HG03457 (cell line): ENCODE data around the gene AK5.

ENCODE experiments used
- ATAC-seq: cut with Tn5 transposase; IDR thresholded peaks from one replicate; pipeline ENCODE4 v1.9.1; 2021; ENCODE audit warnings: moderate number of reproducible peaks; ENCODE audit not compliant: unreplicated experiment

The AK5 gene

DNA sequence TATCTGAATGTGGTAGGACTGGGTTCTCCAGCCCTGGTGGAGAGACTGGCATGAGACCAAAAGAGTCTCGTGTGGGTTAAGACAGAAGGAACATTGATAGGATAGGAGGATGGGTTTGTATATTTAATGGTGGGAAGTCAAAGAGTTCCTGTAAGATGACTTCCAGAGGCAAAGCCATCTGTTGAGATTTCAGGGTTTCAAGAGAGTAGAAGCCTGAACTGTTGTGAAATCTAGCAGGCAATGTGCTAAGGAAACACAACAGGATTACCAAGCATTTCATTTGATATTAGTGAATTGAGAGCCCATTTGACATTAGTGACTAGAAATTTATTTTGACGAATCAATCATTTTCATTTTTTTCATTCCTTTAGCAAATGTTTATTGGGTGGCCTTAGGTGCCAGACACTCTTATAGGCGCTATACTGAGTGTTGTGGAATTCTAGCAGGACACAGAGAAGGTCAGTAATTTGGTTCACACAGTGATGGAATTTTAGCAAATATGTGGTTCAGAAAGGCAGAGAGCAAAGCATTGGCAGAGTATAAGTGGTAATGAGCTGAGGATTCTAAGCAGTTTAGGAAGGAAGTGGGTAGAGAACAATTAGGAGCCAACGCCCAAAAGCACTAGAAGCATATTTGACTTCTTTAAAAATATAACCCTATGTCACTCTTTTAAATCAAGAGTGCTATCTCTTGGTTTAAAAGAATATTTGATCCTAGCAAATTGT, 149.3 kb downstream of the AK5 start:
- no peak for ATAC-seq

DNA sequence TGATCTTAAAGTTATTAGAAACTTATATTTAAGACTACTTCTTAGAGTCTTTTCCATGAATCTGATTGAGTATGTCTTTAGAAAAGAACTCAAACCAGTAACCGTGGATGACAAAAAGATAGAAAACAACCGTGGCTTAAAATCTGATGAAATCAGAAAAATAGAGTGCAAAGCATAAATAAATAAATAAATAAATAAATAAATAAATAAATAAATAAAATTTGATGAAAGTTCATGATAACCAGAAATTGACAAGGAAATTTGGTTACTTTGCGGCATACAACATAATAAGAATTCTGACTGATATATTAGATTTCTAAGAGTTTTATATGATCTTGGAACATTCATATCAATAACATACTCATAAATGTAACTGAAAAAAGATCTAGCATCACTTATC, 152.1 kb downstream of the AK5 start:
- ATAC-seq = no peak

DNA sequence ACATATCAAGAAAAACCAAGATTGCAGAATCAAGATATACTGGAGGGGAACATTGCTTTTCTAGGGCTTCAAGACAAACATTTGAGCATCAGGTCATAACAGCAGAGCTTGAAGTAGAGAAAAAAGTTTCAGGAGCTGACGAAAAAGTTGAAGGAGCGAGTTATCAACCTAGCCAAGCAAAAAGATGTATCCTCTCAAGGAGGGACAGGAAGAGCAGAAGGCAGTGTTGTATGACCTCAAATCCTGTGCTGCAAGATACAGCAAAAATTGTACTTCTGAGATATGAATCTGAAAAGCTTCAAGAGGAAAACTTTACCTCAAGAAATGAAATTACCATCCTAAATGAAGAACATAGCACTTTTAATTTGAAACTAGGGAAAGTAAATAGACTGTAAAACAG, 153.1 kb downstream of the AK5 start:
- ATAC-seq = no peak

DNA sequence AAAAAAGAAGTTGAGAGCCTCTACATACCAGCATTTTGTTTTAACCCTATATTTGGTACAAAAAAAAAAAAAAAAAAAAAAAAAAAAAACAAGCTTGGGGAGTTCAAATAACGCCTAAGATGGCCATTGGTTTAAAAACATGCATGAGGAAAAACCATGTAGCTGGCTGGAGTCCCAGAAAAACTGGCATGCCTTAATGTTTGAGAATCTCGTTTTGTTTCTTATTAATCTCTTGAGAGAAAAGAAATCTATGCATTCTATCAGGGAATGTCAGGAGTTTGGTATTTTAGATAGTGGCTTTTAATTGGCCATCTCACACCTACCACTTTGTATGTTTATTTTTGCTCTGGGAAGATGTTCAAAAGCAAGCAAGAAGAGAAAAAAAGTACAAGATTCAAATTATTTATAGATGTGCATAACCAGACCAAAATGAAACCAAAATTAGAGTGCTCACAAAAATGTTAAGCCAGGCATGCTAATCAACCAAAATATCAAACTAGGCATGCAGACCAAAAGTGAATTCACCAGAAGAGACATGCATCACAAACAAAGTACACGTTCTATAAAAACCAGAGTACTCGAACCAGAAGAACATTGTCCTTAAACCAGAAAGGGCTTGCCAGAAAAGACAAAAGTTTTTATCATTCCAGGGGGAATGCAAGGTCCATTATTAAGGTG, 156.6 kb downstream of the AK5 start:
- no peak for ATAC-seq

DNA sequence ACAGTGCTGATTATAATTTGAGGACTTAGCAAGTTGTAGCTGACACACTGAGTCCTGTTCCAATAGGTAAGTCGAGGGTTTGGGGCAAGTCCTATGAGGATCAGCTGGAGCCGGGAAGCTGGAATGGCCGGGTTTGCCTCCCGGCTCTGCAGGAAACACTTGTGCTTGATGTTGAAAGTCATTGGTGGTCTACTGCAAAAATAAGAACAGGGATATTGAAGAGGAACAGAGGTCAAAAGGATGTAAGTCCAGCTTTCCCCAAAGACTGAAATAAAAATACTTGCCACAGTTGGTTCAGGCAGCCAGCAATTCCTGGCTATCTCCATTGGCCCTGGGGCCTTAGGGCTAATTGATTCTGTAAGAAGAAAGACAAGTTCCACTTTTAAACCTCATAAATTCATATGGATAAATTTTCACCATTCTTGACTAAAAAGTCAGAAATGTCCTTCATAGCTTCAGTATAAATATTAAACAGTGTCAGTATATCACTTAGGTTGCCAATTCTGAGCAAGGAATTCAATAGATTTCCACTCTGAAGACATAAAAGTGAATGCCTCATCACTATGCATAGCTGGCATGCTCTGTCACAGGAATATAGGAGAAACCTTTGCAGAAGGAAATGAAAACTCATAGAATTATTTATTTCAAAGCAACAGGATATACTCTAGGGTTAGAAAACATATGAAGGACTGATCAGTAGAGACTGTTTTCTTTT, 165.2 kb downstream of the AK5 start:
- no peak for ATAC-seq

DNA sequence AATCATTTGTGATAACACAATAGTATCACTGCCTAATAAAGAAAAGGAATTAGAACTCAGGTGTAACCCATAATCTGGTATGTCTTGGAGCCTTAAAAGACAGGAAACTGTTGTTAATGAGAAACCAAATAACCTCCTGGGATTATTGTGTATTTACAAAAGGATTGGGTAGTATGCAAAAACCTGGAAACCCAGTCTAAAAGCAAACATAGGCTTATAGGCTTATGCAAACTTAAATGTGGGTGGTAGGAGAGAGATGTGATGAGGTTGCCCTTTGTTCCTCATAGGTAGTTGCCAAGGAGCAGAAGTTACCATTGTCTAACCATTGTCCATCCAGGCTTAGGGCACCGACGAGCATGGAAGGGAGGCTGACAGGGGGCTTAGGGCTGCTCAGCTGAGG, 165.8 kb downstream of the AK5 start:
- no peak for ATAC-seq

DNA sequence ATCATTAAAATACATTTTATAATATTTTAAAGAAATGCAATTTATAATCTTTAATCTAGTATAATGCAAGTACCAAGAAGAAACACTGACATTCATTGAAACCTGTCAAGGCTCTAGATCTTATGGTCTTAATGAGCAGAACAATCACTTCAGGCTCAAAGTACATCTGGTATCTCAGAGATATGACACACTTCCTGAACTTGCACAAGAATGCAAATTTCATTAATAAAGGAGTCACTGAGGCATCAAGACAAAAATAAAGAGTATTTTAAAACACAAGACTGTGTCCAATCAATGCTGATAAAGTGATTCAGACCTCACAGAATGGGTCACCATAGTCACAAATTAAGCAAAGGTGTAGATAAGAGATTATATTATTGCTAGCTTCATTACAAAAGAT, 178.1 kb downstream of the AK5 start:
- no peak for ATAC-seq

DNA sequence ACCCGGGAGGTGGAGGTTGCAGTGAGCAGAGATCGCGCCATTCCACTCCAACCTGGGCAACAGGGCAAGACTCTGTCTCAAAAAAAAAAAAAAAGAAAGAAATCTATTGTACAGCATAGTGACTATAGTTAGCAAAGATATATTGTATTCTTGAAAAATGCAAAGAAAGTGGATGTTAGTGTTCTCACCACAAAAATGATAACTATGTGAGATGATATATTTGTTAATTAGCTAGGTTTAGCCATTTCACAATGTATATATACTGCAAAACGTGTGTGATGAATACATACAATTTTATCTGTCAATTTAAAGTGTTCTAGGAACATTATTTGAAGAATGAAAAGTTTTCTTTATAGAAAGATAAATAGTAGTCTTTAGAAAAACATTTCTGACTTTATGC, 179.9 kb downstream of the AK5 start:
- no peak for ATAC-seq

DNA sequence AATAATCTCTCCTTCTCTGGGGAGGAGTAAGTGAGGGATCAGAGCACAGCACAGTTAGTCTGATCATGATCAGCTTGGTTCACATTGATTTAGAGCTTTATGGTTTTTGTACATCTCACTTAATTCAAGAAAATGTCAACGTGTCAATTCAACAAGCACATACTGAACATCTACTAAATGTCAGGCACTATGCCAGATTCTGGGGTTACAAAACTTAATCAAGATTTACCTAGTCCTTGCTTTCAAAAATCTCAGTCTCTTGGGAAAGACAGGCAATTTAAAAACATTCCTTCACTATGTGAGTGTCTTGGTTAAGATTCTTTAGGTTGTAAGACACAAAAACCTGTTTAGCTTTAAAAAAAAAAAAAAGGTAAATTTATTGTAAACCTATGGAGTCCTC, 181.4 kb downstream of the AK5 start:
- no peak for ATAC-seq

DNA sequence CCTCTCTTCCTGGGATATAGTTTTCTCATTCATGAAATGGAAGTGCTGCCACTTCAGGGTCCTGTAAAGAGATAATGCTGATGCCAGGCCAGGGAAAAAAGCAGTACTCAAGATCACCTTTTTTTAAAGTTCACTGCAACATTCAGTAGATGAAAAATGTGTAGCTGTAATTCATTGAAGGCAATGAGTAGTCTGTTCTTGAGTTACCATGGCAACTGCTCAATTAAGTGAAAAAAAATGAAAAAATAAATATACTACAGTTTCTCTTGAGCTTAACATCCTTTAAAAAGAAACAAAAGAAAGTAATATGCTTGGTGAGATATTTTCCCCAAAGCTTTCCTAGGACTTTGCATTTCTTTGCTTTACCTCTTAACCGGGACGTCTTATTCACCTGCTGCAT, 183.3 kb downstream of the AK5 start:
- no peak for ATAC-seq

DNA sequence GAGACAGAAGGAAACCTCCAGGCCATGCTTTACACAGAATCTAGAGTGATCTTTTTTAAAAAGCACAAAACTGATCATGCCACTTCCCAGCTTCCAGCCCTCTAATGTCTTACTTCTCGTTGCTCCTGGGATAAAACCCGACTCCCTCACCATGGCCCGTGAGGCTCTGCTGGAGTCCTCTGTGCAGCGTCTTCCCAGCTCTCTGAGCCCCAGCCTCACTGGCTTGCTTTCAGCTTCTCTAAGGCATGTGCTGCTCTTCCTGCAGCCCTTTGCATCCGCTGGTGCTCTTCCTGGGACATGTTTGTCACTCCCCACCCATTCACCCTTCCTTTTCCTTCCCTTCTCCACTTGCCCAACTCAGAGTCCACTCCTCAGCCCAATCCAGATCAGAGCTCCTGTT, 184.1 kb downstream of the AK5 start:
- ATAC-seq = no peak

DNA sequence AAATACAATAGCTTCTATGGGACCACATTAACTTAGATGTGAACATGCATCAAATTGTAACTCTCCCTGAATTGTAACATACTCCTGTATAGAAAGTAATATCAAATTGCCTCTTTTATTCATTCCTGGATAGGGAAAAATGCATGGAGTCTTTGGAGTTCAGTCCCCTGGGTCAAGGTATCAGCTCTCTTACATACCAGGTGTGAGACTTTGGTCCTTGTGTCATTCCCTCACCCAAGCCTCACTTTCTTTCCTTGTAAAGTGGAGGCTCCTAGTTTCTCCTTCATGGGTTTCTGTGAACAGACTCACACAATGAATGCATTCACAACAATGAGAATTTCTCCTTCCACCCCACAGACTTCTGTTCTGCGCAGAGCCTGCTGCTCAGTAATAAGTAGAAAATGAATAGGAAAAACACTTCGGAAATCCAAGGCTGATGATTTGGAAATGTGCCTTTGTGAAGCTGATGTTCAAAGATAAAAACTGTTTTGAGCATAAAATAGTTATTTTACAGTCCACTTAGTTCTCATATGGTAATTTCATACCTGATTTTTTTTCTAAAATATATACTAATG, 185.3 kb downstream of the AK5 start:
- ATAC-seq = no peak

DNA sequence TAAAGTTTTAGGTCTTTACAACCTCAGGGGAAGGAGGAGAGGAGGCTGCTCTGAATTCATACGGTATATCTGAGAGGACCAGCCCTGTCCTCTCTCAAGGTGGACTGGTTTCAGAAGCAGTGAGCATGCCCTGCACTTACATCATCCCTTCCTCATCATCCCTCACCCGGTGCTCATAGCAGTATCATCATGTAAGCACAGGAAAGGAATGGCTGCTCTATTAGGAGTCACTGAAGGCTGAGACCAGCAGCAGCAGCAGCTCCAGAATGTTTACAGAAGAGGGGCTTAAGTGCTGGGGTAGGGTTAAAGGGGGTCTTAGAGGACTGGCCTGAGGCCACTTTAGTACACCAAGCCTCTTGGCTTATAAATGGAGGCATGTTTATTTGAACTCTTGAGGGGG, 185.9 kb downstream of the AK5 start:
- ATAC-seq = no peak

DNA sequence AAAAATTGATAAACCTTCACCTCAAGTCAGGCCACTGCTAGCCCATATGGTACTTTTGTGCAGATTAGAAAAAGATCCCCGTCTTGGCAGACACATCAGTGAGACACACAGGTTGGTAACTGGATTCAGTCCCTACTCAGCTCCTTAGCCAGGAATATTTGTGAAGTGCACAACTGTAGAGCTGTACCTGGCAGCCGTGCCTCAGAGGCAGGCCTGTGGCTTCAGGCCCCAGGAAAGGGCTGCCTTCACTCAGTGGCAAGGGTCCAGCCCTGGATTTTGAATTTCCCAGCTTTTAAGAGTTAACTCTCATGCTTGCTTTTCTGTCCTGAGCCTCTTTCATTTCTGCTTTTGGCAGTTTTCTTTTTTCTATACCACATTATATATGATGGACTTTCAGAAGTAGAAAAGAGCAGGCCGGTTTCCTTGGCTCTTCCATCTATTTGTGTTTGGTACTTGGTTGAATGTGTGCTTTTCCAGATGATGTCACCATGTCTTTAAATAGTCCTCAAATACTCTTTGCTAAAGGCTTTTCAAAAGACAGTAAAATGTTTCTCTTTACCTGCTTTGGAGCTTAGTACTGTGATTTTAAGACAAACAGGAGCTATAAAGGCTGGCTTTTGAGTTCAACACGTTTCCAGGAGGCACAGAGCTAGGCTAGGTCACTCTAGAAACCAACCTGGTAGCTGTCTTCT, 186.6 kb downstream of the AK5 start:
- no peak for ATAC-seq

DNA sequence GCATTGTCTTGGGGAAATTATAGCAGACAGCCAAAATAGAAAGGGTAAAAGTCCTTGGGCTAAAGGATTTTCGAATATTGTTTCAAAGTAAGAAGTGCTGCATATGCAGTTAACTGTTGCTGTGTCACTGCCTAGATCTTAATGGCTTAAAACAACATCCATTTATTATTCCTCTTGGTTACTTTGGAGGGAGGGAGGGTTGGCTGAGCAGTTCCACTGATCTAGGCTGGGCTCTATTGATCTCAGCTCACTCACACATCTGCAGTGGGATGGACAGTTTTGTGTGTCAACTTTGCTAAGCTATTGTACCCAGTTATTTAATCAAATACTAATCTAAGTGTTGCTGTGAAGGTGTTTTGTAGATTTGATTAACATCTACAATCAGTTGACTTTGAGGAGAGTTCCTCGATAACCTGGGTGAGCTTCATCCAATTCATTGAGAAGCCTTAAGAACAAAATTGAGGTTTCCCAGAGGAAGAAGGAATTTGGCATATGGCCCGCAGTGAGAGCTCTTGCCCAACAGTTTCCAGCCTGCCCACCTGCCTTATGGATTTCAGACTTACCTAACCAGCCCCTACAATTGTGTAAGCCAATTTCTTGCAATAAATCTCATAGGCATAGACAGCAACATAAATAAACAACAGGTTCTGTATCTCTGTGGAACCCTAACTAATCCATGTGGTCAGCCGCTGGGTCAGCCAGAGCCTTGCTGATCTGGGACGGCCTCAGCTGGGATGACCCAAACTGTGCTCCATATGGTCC, 187.3 kb downstream of the AK5 start:
- ATAC-seq = no peak

DNA sequence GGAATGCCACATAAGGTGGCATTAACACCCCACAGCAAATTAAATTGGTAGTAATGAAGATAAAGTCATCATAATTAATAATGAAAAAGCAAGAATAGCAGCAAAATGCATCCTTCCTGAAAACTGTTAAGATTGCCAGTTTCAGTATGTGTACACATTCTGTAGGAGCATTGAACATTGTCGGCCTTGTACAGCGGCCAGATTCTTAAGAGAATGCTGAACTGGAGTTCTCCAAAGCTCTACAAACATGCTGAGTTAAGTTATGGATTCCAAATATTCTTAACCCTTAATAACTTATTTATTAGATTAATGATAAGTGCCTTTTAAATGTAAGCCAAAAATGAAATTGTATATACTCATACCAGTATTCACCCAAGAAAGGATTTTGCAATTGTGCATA, 189.9 kb downstream of the AK5 start:
- no peak for ATAC-seq

DNA sequence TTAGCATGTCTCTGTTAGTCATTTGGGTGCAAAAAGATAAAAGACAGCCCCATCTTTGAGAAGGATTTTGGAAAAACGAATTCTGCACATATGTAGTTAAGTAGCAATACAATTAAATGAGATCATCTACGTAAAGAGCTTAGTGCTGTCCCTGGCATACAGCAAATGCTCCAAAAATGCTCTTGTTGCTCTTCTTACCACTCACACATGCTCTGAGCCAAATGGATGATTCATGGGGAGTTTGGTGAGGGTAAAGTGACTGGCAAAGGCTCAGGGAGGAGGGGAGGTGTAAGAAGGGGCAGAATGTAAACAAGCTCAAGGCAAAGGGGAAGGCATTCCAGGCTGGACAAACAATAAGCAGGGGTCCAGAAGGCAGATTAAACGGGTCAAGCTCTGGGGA, 191.9 kb downstream of the AK5 start:
- ATAC-seq = no peak

DNA sequence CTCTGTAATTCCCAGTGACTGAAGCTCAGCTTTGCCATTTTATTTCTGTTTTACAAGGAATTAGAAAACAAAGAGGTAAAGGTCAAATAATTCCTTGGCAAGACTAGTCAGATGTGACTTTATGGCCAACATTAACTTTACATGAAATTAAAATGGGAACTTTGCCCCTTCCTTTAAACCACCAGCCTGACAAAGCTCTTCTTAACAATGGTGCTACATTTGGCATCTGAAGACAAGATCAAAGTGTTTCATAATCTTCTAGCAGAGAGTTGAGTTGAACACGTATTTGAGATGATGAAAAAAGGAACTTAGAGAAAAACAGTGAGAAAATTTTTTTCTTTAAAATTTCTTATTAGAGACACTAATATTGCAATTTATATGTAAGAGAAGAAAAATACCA, 193.8 kb downstream of the AK5 start:
- ATAC-seq = no peak

DNA sequence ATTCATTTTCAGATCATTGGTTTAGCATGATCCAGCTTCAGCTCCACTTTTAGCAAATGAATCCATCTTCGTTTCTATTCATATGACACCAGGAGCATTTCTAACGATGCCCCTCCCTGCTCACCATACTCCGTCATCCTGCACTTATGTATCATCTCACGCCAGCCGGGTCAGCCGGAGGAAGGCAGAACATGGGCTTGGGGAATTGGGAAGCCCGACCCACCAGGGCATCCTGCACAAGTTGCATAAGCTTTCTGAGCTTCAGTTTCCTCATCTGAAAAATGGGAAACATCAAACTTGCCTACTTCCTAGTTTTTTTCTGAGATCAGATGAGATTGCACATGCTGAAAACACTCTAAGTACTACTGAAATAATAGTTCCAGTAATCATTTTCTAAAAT, 194.7 kb downstream of the AK5 start:
- no peak for ATAC-seq

DNA sequence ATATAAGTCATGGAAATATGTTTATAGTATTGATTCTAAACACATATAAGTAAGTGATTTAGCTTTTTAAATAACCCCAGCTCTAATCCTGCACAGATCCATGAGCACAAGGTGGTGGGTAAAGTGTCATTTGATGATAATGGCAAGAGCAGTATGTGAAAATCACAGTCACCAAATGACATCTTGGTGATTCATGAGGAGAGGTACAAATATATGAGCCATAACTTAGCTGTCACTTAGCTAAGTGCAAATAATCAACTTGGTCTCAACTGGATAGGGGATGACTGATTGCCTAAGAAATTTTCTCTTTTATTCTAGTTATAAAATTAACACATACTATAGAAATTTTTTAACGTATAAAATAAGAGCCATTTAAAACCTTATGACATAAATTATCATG, 202.5 kb downstream of the AK5 start:
- no peak for ATAC-seq

DNA sequence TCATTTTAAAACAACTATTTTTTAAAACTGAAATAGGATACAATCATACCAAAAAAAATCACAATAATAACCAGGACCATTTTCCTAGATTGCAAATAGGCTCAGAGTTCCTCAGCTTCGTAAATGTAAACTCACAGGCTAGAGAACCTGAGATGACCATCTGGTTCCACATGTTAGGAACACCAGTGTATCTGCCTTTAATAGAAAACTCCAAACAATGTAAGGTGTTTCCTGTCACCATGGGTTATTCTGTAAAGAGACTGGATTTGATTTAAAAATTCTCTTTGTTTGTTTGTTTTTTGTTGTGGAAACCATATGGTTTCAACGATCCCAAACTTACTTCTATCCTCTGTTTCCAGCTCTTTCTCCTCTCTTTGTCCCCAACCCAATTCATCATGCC, 203.1 kb downstream of the AK5 start:
- ATAC-seq = no peak
